Fibroblast of skin of left biceps (primary cell): ENCODE data around the gene PCID2.

Experiments used
- DNase-seq, 2 experiments: peaks; one replicate each; pipeline ENCODE4 v3.0.0-alpha.2; 2013; ENCODE audit warnings: low read depth in 2 of 2

Gene PCID2

GRCh38 chr13:113187263-113187669 lies 21.2 kb downstream of the PCID2 start:
- peak; percentile 95 to 96 for DNase-seq

GRCh38 chr13:113186061-113186900 lies 22.2 kb downstream of the PCID2 start:
- no peak for DNase-seq

- DNase-seq = no peak
Measured at GRCh38 chr13:113184568-113185440, 23.7 kb downstream of the PCID2 start.

DNA sequence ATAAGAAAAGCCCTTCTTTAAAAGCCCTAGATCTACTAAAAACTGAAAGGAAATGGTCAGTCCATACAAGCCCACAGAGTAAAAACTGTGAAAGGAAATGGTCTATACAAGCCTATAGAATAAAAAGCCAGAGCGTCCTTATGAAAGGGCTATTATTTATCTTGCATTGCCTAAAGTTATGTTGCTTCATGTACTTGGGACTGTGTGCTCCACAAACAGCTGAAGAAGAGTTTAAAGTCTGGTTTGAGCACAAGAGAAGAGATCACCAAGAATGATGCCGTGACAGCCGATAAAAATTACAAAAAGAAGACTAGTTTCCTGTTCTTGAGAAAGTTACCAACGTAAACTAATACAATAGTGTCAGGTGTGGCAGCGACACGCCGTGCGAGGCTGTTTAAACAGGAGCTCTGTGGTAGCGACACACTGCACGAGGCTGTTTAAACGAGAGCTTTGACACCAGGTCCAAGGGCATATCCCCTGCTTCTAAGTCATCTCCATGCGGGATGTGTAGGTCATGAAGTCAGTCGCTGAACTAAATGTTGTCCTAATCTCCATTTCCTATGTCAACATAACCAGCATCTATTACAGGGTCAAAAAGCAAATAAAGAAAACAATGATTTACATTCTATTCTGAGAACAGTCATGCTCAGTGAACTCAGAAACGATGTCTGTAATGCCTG lies 24.9 kb downstream of the PCID2 start:
- no peak for DNase-seq

DNA sequence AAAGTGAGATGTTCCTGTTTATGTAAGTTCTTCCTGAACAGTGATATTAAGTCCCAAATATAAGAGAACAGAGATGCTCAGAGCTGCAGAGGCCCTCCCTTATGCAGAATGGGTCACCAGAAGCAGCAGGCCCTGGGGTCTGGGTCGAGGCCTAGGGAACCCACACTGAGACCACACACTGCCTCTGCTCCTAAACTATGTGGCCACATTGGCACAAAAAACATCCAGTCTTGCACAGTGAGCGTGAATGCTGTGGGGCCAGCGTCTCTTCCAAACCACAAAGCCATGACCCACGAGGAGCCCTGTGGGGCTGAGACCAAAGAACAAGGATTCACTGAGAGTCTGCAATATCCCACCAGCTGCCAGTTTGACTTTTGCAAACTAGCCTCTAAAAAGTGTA lies 26.4 kb downstream of the PCID2 start:
- no peak for DNase-seq

- DNase-seq = no peak
Measured at GRCh38 chr13:113179374-113180230, 28.9 kb downstream of the PCID2 start.

GRCh38 chr13:113178896-113179167 lies 29.6 kb downstream of the PCID2 start:
- no peak for DNase-seq

DNA sequence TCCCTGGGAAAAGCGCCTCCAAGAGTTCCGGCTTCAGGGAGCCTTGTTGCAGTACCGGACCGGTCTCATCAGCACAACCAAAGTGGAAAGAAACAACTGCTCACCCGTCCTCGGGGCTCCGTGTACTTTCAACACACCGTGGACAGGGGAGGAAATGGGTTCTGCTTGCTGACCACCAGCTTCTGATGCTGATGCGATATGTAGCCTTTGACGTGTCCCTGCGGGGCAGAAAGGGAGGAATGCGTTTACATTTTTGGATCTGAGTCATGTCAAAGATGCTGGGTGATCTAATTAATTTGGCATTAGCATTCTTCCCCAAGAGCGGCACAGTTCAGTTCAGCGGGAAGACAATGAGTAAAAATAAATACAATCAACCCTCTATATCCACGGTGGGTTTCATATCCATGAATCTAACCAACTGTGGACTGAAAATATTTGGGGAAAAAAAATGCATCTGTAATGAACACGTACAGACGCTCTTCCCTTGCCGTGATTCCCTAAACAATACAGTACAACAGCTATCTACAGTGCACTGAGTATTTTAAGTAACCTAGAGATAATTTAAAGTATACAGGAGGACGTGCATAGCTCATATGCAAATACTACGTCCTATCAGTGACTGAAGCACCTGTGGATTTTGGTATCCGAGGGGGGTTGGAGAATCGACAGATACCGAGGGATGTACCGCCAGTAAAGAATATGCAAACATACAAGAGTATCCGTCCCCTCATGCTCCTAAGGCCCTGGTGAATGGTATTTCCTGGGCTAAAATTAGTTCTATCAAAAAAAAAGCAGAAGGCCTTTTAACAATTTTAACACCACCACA lies 30.2 kb downstream of the PCID2 start:
- peak; percentile 67 to 73 for DNase-seq

DNA sequence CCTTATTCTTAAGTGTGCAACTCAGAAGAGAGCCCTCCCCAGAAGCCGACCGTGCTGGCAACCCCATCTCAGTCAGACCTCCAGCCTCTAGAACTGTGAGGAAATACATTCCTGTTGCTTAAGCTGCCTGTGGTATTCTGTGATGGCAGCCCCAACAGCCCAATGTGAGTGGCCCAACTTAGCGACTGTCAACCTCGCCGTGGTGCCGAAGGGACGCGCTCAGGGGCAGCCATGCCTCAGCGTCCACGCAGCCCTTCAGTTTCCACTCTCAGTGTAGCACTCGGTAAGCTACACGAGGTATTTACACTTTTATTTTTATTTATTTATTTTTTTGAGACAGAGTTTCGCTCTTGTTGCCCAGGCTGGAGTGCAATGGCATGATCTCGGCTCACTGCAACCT lies 31.6 kb downstream of the PCID2 start:
- no peak for DNase-seq

- DNase-seq = no peak
Measured at GRCh38 chr13:113176280-113176679, 32.2 kb downstream of the PCID2 start.

DNA sequence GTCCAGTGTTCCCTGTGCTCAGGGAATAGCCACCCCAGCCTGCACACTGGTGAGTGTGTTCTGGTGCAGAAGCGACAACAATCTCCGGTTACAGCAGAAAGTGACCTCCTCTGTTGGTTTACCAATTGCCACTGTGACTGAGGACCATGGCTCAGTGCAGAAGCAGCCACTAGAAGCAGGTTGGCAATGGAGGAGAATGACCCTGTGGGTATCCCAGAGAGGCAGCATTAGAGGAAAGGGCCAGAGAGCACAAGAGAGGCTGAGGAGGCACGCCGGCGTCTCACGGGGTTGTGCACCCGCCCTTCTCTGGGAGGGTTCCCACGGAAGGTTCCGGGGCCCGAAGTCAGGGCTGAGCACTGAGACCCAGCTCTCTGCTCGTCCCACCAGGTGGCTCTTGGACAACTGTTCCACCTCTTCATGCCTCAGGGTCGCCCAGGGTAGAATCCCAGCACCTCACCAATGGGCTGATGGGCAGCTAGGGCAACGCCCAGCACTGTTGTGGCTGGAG lies 36.0 kb downstream of the PCID2 start:
- DNase-seq = no peak

DNA sequence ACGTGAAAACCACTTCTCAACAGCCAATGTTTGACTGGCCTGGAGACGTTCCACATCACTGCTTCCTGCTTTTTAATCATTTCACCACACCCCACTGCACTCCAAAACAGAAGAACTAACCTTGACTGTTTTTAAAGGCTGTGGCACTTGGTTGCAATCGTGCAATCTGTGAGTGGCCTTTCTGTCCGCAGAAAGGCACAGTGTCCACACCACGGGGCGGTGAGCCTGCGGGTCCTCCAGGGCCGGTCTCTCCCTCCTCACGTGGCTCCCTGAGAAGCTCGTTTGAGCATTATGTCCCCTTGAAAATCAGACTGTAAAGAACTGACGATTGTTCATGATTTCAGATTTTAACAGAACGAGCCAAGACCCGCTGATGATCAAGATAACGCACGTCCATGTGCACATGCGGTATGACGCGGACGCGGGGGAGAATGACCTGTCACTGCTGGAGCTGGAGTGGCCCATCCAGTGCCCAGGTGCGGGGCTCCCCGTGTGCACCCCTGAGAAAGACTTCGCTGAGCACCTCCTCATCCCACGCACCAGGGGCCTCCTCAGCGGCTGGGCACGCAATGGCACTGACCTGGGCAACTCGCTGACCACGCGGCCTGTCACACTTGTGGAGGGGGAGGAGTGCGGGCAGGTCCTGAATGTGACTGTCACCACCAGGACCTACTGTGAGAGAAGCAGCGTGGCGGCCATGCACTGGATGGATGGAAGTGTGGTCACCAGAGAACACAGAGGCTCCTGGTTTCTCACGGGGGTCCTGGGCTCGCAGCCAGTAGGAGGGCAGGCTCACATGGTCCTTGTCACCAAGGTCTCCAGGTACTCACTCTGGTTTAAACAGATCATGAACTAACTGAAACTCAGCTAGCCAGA lies 37.0 kb downstream of the PCID2 start:
- no peak for DNase-seq

- no peak for DNase-seq
Measured at GRCh38 chr13:113170511-113170910, 38.0 kb downstream of the PCID2 start.

- no peak for DNase-seq
Measured at GRCh38 chr13:113169277-113170272, 38.9 kb downstream of the PCID2 start.

- DNase-seq = no peak
Measured at GRCh38 chr13:113168211-113168610, 40.3 kb downstream of the PCID2 start.

DNA sequence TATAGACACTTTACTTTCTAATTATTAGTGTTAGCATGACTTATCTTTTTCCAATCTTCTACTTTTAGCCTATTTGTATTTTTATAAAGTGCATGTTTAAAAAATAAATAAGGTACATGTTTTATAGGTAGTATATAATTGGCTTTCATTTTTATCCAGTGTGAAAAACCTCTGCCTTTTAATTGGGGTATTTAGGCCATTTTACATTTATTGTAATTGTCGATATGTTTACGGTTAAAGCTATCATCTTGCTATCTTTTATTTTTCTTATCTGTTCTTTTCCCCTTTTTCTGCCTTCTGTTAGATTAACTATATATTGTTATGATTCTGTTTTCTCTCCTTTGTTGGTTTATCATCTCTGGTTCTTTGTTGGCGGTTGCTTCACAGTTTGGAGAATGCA lies 40.9 kb downstream of the PCID2 start:
- DNase-seq = no peak

GRCh38 chr13:113167155-113167554 lies 41.3 kb downstream of the PCID2 start:
- DNase-seq = no peak

DNA sequence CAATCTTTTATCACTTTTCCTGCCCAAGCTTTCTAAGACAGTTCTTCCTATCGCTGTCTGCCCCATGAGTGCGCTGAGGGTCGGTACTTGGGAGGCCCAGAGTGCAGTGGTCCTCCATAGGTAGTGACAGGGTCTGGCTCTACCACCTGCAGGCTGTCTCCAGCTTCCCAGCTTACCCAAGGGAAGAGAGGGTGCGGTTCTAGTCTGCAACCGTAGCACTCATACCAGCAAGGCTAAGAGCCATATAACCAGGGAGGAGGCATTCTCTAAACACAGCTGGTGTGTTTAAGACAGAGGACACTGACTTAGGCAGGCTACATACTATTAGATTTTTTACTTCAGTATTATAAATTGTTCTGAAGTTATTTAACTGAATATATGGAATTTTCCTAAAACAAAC lies 41.8 kb downstream of the PCID2 start:
- no peak for DNase-seq
